Suprapubic skin (tissue), 4 donors: ENCODE measurements around the gene NOVA1.

ENCODE experiments used
- POLR2A ChIP-seq, 2 donors: fragments of 450-650 bp; IDR thresholded peaks; one replicate each; pipeline ENCODE4 v1.6.1; 2017; ENCODE audit warnings: antibody characterized with exemption in 2 of 2, mild to moderate bottlenecking in 2 of 2, moderate library complexity in 2 of 2
- POLR2AphosphoS5 ChIP-seq, 3 donors: sonication (generic); formaldehyde crosslinking; IDR thresholded peaks; one replicate each; pipeline ENCODE4 v1.6.1; 2017; ENCODE audit warnings: antibody characterized with exemption in 3 of 3
- TF ChIP-seq, protein P1 (sequence below), 2 donors: fragments of 200-600 bp in 1 of 2; fragments of 450-650 bp in 1 of 2; sonication (generic) in 1 of 2; IDR thresholded peaks; one replicate each; pipeline ENCODE4 v1.5.1; 2016 to 2019; ENCODE audit warnings: antibody characterized with exemption in 2 of 2, mild to moderate bottlenecking in 1 of 2, moderate library complexity in 1 of 2

DNA sequence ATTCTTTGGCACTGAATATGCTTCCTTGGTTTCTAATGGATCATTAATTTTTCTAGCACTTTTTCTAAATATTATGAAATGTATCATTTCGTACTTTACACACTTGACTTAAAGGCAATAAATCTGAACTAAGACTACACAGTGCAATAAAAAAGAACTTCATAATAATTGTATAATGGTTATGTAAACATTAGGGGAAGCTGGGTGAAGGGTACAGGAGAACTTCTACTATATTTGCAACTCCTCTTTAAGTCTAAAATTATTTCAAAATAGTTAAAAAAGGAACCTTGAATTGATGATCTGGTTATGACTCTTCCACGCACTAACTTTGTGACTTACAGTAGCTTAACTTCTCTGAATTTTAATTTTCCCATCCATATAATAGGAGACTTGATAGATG is 5.1 kb upstream of the NOVA1 start:
- TF ChIP-seq POLR2A (IDR thresholded peaks at IDR 0.05) (no peak), POLR2AphosphoS5 (IDR thresholded peaks at IDR 0.05) (no peak)
- TF ChIP-seq, protein P1, sequence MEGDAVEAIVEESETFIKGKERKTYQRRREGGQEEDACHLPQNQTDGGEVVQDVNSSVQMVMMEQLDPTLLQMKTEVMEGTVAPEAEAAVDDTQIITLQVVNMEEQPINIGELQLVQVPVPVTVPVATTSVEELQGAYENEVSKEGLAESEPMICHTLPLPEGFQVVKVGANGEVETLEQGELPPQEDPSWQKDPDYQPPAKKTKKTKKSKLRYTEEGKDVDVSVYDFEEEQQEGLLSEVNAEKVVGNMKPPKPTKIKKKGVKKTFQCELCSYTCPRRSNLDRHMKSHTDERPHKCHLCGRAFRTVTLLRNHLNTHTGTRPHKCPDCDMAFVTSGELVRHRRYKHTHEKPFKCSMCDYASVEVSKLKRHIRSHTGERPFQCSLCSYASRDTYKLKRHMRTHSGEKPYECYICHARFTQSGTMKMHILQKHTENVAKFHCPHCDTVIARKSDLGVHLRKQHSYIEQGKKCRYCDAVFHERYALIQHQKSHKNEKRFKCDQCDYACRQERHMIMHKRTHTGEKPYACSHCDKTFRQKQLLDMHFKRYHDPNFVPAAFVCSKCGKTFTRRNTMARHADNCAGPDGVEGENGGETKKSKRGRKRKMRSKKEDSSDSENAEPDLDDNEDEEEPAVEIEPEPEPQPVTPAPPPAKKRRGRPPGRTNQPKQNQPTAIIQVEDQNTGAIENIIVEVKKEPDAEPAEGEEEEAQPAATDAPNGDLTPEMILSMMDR (IDR thresholded peaks at IDR 0.05) = no peak
